Rectal smooth muscle tissue (tissue), 1 donor: Measurements from ENCODE around the gene FLRT1.
A peak's percentile ranks its signal among the peaks of the same experiment; 100 is the strongest.

Experiments used
- H3K27ac ChIP-seq: one replicate; pipeline ENCODE4 v1.7.0; 2013; ENCODE audit warnings: low read depth, low read length, inconsistent platforms
- H3K27me3 ChIP-seq: one replicate; pipeline ENCODE4 v1.7.0; 2013; ENCODE audit warnings: low read length; ENCODE audit not compliant: control insufficient read depth, insufficient read depth
- H3K36me3 ChIP-seq: one replicate; pipeline ENCODE4 v1.7.0; 2013; ENCODE audit warnings: low read length; ENCODE audit not compliant: control insufficient read depth, insufficient read depth
- H3K4me1 ChIP-seq: one replicate; pipeline ENCODE4 v1.7.0; 2013; ENCODE audit warnings: low read length; ENCODE audit not compliant: control insufficient read depth, insufficient read depth
- H3K4me3 ChIP-seq: one replicate; pipeline ENCODE4 v1.7.0; 2013; ENCODE audit warnings: low read length
- H3K9ac ChIP-seq: one replicate; pipeline ENCODE4 v1.7.0; 2013; ENCODE audit warnings: low read length

The FLRT1 gene

GRCh38 chr11:64000026-64000739, 35.5 kb upstream of the FLRT1 start:
- Histone ChIP-seq H3K4me3 (peak overlapping the region; percentile 51), H3K27ac (no peak overlapping the region), H3K36me3 (peaks cover 17% of the 10 kb centered on the region), H3K27me3 (no peaks in the 10 kb centered on the region), H3K4me1 (peaks cover 4% of the 10 kb centered on the region), H3K9ac (no peak overlapping the region)

GRCh38 chr11:64000740-64001483, 34.8 kb upstream of the FLRT1 start:
- H3K9ac ChIP-seq, result no peak overlapping the region
- peaks cover 4% of the 10 kb centered on the region for H3K4me1 ChIP-seq
- H3K36me3 ChIP-seq, result peaks cover 15% of the 10 kb centered on the region
- peak overlapping the region; percentile 51 for H3K4me3 ChIP-seq
- H3K27ac ChIP-seq, result no peak overlapping the region
- no peaks in the 10 kb centered on the region for H3K27me3 ChIP-seq

DNA sequence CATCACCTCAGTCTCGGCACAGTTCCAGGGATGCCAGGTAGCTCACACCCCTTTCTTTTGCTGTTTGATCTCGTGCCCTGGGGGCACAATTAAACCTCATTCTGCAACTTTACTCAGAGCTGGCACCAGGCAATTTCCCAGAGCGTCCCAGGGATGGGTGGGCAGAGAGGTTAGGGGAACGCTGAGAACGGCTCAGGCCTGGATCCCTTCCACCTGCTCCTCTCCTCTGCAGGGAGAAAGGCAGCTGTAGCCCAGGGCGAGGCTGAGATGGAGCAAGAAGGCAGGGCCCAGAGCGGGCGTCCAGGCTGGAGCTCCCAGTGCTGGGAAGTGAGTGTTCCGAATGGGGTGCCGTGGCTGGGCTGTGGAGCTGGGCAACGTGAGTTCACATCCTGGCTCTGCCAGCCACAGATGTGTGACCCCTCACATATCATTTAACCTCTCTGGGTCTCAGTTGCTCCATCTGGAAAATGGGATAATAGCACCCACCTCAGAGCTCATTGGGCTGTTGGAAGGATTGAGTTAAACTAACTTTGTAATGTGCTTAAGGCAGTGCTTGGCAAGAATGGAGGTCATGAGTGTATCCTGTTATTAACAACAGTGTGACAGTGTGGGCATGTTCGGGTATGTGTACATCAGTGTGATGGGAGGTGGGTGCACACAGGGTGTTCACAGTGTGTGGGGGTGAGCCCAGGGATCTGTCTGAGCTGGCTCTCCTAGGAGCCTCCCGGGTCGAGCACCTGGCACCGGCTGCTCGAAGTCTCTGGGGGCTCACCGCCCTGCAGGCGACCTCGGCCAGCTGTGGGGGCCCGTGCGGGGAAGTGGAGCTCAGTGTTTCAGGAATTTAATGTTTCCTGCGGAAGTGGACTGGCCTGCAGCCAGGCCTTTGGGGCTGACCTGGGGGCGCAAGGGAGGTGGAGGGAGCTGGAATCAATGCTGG, 34.0 kb upstream of the FLRT1 start:
- Histone ChIP-seq H3K27ac (no peak overlapping the region), H3K4me1 (peaks cover 4% of the 10 kb centered on the region), H3K4me3 (no peak overlapping the region), H3K36me3 (peaks cover 12% of the 10 kb centered on the region), H3K9ac (no peak overlapping the region), H3K27me3 (no peaks in the 10 kb centered on the region)

GRCh38 chr11:64003807-64004589, 31.7 kb upstream of the FLRT1 start:
- Histone ChIP-seq H3K27ac (no peak overlapping the region), H3K4me1 (peaks cover 2% of the 10 kb centered on the region), H3K4me3 (no peak overlapping the region), H3K27me3 (no peaks in the 10 kb centered on the region), H3K36me3 (no peaks in the 10 kb centered on the region), H3K9ac (no peak overlapping the region)

DNA sequence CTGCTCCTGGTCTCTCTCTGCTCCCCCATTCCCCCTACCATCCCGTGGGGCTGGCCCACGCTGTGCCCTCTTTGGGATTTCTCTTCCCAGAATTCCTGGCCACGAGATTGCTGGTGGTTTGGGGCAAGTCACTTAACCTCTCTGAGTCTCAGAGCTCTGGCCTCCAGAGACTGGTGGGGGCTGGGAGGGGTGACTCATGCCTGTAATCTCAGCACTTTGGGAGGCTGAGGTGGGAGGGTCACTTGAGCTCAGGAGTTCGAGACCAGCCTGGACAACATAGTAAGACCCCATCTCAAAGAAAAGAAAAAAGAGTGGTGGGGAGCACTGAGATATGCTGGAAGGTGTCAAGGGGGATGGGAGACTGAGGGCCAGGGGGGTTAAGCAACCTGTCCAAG, 31.1 kb upstream of the FLRT1 start:
- Histone ChIP-seq H3K27ac (no peak overlapping the region), H3K9ac (no peak overlapping the region), H3K4me1 (no peaks in the 10 kb centered on the region), H3K4me3 (no peak overlapping the region), H3K36me3 (no peaks in the 10 kb centered on the region), H3K27me3 (no peaks in the 10 kb centered on the region)

DNA sequence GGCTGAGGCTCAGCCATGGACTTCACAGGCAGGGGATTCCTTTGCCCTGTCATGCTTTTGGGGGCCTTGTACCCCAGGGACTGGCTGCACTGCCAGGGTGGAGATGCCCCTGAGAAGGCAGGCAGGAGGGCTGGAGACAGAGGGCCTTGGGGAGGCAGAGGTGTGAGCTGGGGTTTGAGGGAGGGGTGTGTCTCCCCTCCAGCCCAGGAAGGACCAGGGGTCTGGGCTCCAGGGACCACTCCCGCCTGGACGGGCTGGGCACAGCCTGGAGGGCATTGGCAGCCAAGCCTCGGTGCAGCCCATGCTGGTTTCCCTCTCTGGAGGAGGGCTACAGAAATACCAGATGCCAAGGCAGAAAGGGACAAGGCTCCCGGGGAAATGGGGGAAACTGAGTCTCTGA, 30.0 kb upstream of the FLRT1 start:
- Histone ChIP-seq H3K27ac (no peak overlapping the region), H3K27me3 (no peaks in the 10 kb centered on the region), H3K36me3 (no peaks in the 10 kb centered on the region), H3K4me3 (no peak overlapping the region), H3K4me1 (no peaks in the 10 kb centered on the region), H3K9ac (no peak overlapping the region)

DNA sequence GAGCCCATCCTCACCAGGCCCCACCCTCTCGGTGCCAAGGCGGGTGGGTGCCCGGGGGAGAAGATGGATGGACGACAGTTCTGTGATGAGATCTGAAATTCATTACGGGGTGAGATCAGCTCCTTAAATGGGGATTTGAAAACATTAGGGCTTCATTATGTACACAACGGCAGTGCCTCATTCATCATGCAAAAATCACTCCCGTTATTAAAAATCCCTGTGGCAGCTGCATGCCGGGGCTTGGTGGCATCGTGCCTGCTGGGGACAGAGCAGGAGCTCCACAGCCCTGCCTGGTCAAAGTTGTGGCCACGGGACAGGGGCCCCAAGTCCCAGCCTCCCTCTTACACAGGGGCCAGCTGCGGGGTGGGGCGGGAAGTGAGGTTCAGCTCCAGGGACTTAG, 29.3 kb upstream of the FLRT1 start:
- Histone ChIP-seq H3K4me1 (no peaks in the 10 kb centered on the region), H3K27me3 (no peaks in the 10 kb centered on the region), H3K9ac (no peak overlapping the region), H3K36me3 (no peaks in the 10 kb centered on the region), H3K4me3 (no peak overlapping the region), H3K27ac (no peak overlapping the region)

DNA sequence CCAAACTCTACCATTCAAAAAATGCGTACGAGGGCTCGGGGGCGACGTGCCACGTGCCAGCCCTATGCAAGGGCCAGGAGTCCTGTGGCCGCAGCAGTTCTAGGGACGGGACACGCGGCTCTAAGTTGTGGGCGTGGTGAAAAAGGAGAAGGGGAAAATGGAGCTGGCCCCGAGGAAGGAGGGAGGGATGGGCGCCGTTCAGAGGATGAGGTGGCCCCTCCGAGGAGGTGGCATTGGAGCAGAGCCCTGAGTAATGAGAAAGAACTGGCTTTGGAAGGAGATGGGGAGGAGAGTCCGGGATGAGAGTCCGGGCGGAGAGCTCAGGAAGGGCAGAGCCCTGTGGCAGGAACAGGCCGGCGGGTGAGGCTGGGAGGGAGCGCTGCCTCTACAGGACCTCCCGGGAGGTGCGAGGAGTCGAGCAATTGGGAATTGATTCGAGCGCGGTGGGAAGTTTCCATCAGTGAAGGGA, 28.5 kb upstream of the FLRT1 start:
- Histone ChIP-seq H3K27me3 (no peaks in the 10 kb centered on the region), H3K4me3 (peak overlapping the region; percentile 44), H3K36me3 (no peaks in the 10 kb centered on the region), H3K9ac (no peak overlapping the region), H3K27ac (no peak overlapping the region), H3K4me1 (no peaks in the 10 kb centered on the region)

DNA sequence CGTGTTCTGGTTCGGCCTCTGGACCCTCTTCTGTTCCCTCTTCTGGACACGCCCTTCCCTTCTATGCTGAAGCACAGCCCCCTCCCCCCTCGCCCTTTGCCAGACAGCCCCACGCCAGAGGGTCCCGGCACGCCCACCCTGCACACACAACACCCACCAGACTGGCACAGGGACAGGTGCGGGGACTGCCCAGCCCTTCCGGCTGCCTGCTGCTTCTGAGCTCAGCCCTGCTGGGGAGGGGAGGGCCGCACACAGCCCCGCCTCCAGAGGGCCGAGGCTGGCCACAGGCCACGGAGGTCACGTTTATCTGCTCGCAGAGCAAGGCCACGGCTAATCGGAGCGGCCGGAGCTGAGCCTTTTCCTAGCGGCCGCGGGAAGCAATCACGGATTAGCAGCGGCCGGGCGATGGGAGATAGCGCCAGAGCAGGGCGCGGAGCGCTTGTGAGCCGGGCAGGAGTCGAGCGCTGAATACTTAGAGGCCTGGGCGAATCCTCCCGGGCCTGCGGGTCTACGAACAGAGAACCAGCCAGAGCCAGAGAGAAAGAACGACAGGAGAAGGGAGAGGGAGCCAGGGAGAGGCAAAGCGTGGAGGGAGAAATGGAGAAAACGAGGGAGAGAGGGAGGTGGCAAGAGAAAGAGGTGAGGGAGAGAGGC, 28.0 kb upstream of the FLRT1 start:
- Histone ChIP-seq H3K27ac (peak overlapping the region; percentile 7), H3K36me3 (no peaks in the 10 kb centered on the region), H3K4me1 (no peaks in the 10 kb centered on the region), H3K27me3 (no peaks in the 10 kb centered on the region), H3K4me3 (peak overlapping the region; percentile 44), H3K9ac (peak overlapping the region; percentile 8)

DNA sequence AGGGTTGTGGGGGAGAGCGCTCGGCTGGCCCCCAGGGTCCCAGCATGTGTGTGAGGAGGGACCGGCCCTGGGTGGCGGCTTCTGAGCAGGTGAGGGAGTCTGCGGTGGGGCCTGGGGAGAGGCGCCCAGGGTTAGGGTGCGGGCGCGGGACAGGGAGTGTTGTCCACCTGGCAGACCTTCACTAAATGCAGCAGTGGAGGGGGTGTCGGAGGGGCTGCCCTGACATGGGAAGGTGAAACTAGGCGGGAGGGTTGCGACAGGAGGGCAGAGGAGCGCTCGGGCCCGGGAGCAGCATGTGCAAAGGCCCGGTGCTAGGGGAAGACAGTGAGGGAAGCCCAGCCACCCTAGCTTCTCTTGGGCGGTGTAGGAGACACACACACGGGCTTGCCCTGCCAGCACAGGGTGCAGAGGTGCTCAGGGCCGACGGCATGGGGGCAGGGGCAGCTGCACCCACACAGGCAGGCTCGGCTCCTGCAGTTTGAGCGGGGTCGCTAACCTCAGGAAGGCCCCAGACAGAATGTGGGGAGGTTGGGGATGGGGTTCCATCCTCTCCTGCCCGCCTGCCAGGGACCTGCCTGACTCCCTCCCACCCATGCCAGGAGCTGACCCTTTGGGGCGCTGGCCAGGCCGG, 27.3 kb upstream of the FLRT1 start:
- Histone ChIP-seq H3K36me3 (no peaks in the 10 kb centered on the region), H3K9ac (no peak overlapping the region), H3K27me3 (no peaks in the 10 kb centered on the region), H3K4me3 (no peak overlapping the region), H3K27ac (no peak overlapping the region), H3K4me1 (no peaks in the 10 kb centered on the region)
